Astrocyte (in vitro differentiated cells and primary cell): ENCODE measurements around the gene PUDP. TPM values are rescaled to one million over a fixed set of nuclear protein-coding genes. Genes with fewer than 3 reads are reported as not detected.
A peak's percentile ranks its signal among the peaks of the same experiment; 100 is the strongest.

Experiments used
- DNase-seq: peaks from one replicate; pipeline ENCODE4 v3.0.0-alpha.2; 2010; ENCODE audit warnings: low read depth
- FAIRE-seq: peaks from 2 replicates; lab custom pipeline; 2011; peaks lifted over from hg19 to GRCh38; lab: Jason Lieb, UNC
- H2AFZ ChIP-seq: 2 replicates; pipeline ENCODE4 v1.6.0; 2012; ENCODE audit warnings: low read depth, low read length, inconsistent platforms
- H3K27ac ChIP-seq: 2 replicates; pipeline ENCODE4 v1.5.1; 2011; ENCODE audit warnings: low read depth, low read length, inconsistent platforms
- H3K27me3 ChIP-seq: 2 replicates; pipeline ENCODE4 v1.6.0; 2011; ENCODE audit warnings: low read length, inconsistent platforms; ENCODE audit not compliant: insufficient read depth
- H3K36me3 ChIP-seq: 2 replicates; pipeline ENCODE4 v1.5.1; 2011; ENCODE audit warnings: low read length, inconsistent platforms; ENCODE audit not compliant: insufficient read depth
- H3K4me1 ChIP-seq: 2 replicates; pipeline ENCODE4 v1.5.1; 2011; ENCODE audit warnings: low read length, inconsistent platforms; ENCODE audit not compliant: insufficient read depth
- H3K4me2 ChIP-seq: 2 replicates; pipeline ENCODE4 v1.6.0; 2012; ENCODE audit warnings: low read length, inconsistent platforms
- H3K4me3 ChIP-seq: 2 replicates; pipeline ENCODE4 v1.5.1; 2011; ENCODE audit warnings: low read depth, mild to moderate bottlenecking, low read length, inconsistent platforms; ENCODE audit not compliant: insufficient read depth
- H3K79me2 ChIP-seq: 2 replicates; pipeline ENCODE4 v1.6.0; 2012; ENCODE audit warnings: mild to moderate bottlenecking, low read length, inconsistent platforms; ENCODE audit not compliant: insufficient read depth
- H3K9ac ChIP-seq: 2 replicates; pipeline ENCODE4 v1.6.0; 2012; ENCODE audit warnings: mild to moderate bottlenecking, low read length, inconsistent platforms
- H3K9me3 ChIP-seq: 2 replicates; pipeline ENCODE4 v1.5.1; 2012; ENCODE audit warnings: low read depth, mild to moderate bottlenecking, low read length, inconsistent platforms; ENCODE audit not compliant: insufficient read depth
- H4K20me1 ChIP-seq: 2 replicates; pipeline ENCODE4 v1.6.0; 2012; ENCODE audit warnings: low read length, inconsistent platforms; ENCODE audit not compliant: insufficient read depth
- H3K27ac Mint-ChIP-seq: one replicate; pipeline ENCODE4 v1.8.0; 2021; ENCODE audit warnings: mild to moderate bottlenecking, mixed read lengths; ENCODE audit not compliant: unreplicated experiment
- H3K27me3 Mint-ChIP-seq: one replicate; pipeline ENCODE4 v1.8.0; 2021; ENCODE audit warnings: low read depth, mixed read lengths; ENCODE audit not compliant: unreplicated experiment
- H3K36me3 Mint-ChIP-seq: one replicate; pipeline ENCODE4 v1.8.0; 2021; ENCODE audit warnings: low read depth, mixed read lengths; ENCODE audit not compliant: unreplicated experiment
- H3K4me1 Mint-ChIP-seq: one replicate; pipeline ENCODE4 v1.8.0; 2021; ENCODE audit warnings: low read depth, mixed read lengths; ENCODE audit not compliant: unreplicated experiment
- H3K4me3 Mint-ChIP-seq: one replicate; pipeline ENCODE4 v1.8.0; 2021; ENCODE audit warnings: mild to moderate bottlenecking, moderate library complexity, mixed read lengths; ENCODE audit not compliant: unreplicated experiment
- H3K9me3 Mint-ChIP-seq: one replicate; pipeline ENCODE4 v1.8.0; 2021; ENCODE audit warnings: mild to moderate bottlenecking, mixed read lengths; ENCODE audit not compliant: unreplicated experiment
- EZH2 ChIP-seq: IDR thresholded peaks from 2 replicates; pipeline ENCODE4 v1.6.1; 2012; ENCODE audit warnings: mild to moderate bottlenecking, low read length, inconsistent platforms; ENCODE audit not compliant: insufficient read depth
- total RNA-seq: library from RNA; stranded (reverse); gene quantifications from 2 replicates; pipeline ENCODE4 v1.2.1, GENCODE V29; 2021
- TF ChIP-seq, protein P1 (sequence below): IDR thresholded peaks from 2 replicates; pipeline ENCODE4 v1.5.1; 2011; ENCODE audit warnings: low read depth, mild to moderate bottlenecking, inconsistent platforms, low read length, moderate library complexity; ENCODE audit not compliant: insufficient read depth

Gene PUDP
- total RNA-seq, 1 donor from 2014 or later, result 21.8 TPM

- Mint-ChIP-seq H3K4me3 (no peak overlapping the region), H3K27ac (no peak overlapping the region), H3K27me3 (no peaks in the 10 kb centered on the region), H3K36me3 (peaks cover 9% of the 10 kb centered on the region), H3K9me3 (no peaks in the 10 kb centered on the region), H3K4me1 (peaks cover 4% of the 10 kb centered on the region)
- no peaks in the 10 kb centered on the region for H3K4me1 ChIP-seq
- H3K36me3 ChIP-seq, result no peaks in the 10 kb centered on the region
- no peak overlapping the region for H3K27ac ChIP-seq
- TF ChIP-seq EZH2, result no peak
- TF ChIP-seq, protein P1, sequence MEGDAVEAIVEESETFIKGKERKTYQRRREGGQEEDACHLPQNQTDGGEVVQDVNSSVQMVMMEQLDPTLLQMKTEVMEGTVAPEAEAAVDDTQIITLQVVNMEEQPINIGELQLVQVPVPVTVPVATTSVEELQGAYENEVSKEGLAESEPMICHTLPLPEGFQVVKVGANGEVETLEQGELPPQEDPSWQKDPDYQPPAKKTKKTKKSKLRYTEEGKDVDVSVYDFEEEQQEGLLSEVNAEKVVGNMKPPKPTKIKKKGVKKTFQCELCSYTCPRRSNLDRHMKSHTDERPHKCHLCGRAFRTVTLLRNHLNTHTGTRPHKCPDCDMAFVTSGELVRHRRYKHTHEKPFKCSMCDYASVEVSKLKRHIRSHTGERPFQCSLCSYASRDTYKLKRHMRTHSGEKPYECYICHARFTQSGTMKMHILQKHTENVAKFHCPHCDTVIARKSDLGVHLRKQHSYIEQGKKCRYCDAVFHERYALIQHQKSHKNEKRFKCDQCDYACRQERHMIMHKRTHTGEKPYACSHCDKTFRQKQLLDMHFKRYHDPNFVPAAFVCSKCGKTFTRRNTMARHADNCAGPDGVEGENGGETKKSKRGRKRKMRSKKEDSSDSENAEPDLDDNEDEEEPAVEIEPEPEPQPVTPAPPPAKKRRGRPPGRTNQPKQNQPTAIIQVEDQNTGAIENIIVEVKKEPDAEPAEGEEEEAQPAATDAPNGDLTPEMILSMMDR, result no peak
- no peak for DNase-seq
- no peak for FAIRE-seq
- H3K9ac ChIP-seq, result no peak overlapping the region
- H3K79me2 ChIP-seq, result no peaks in the 10 kb centered on the region
- H3K27me3 ChIP-seq, result no peaks in the 10 kb centered on the region
- H3K4me2 ChIP-seq, result no peak overlapping the region
- H4K20me1 ChIP-seq, result peaks cover 9% of the 10 kb centered on the region
- no peaks in the 10 kb centered on the region for H3K9me3 ChIP-seq
- no peak overlapping the region for H2AFZ ChIP-seq
- no peak overlapping the region for H3K4me3 ChIP-seq
These were observed 75.1 kb downstream of the PUDP start for GRCh38 chrX:7072856-7073255.

- H3K27ac ChIP-seq, result no peak overlapping the region
- Mint-ChIP-seq H3K9me3 (no peaks in the 10 kb centered on the region), H3K27me3 (no peaks in the 10 kb centered on the region), H3K27ac (no peak overlapping the region), H3K36me3 (peaks cover 5% of the 10 kb centered on the region), H3K4me3 (no peak overlapping the region), H3K4me1 (peaks cover 4% of the 10 kb centered on the region)
- H4K20me1 ChIP-seq, result peaks cover 9% of the 10 kb centered on the region
- DNase-seq (no peak), FAIRE-seq (no peak)
- H3K9me3 ChIP-seq, result no peaks in the 10 kb centered on the region
- no peak overlapping the region for H3K4me2 ChIP-seq
- H3K9ac ChIP-seq, result no peak overlapping the region
- H3K4me3 ChIP-seq, result no peak overlapping the region
- H3K4me1 ChIP-seq, result no peaks in the 10 kb centered on the region
- H2AFZ ChIP-seq, result no peak overlapping the region
- no peaks in the 10 kb centered on the region for H3K27me3 ChIP-seq
- TF ChIP-seq EZH2, result no peak
- TF ChIP-seq, protein P1, result no peak
- H3K36me3 ChIP-seq, result no peaks in the 10 kb centered on the region
- no peaks in the 10 kb centered on the region for H3K79me2 ChIP-seq
These were observed 76.6 kb downstream of the PUDP start for GRCh38 chrX:7071390-7071789.

GRCh38 chrX:7069556-7069955 lies 78.4 kb downstream of the PUDP start:
- no peak overlapping the region for H3K4me3 ChIP-seq

More at GRCh38 chrX:7069556-7069955, 78.4 kb downstream of the PUDP start:
- Histone ChIP-seq H3K9ac (no peak overlapping the region), H2AFZ (no peak overlapping the region), H3K36me3 (no peaks in the 10 kb centered on the region), H3K79me2 (no peaks in the 10 kb centered on the region), H3K27me3 (no peaks in the 10 kb centered on the region), H3K27ac (no peak overlapping the region), H3K9me3 (no peaks in the 10 kb centered on the region), H4K20me1 (peaks cover 4% of the 10 kb centered on the region), H3K4me2 (no peak overlapping the region), H3K4me1 (no peaks in the 10 kb centered on the region)
- DNase-seq, result no peak
- TF ChIP-seq, protein P1, result no peak
- no peak for TF ChIP-seq EZH2
- H3K36me3 Mint-ChIP-seq, result peaks cover 5% of the 10 kb centered on the region
- peaks cover 4% of the 10 kb centered on the region for H3K4me1 Mint-ChIP-seq
- H3K27ac Mint-ChIP-seq, result no peak overlapping the region
- H3K27me3 Mint-ChIP-seq, result no peaks in the 10 kb centered on the region
- peak; percentile 92 for FAIRE-seq
- H3K4me3 Mint-ChIP-seq, result no peak overlapping the region
- H3K9me3 Mint-ChIP-seq, result no peaks in the 10 kb centered on the region
